Daoy (cell line): ENCODE results near the gene RALGAPA1. TPM values are rescaled to one million over a fixed set of nuclear protein-coding genes. Genes with fewer than 3 reads are reported as not detected.
A peak's percentile ranks its signal among the peaks of the same experiment; 100 is the strongest.
"Not testable (repeated sequence)": the region's sequence is repeated elsewhere in the genome, so short reads cannot be mapped to it uniquely, and the experiment has no call there.

ENCODE experiments used
- DNase-seq: peaks from one replicate; pipeline ENCODE4 v3.0.0-alpha.2; 2015; ENCODE audit warnings: low read depth
- total RNA-seq: library from RNA; depleted of rRNA; stranded (reverse); fragments of >200 nt; shearing (Covaris generic); gene quantifications from 2 replicates; pipeline ENCODE4 v1.2.3, GENCODE V29; 2014; rRNA removed

The RALGAPA1 gene
- 12.9 and 13.9 TPM in 2 replicates for total RNA-seq

GRCh38 chr14:35808638-35809563 lies at the start of gene RALGAPA1:
Gene RALGAPA1 (minus strand): TSS chr14:35809295. CDS start chr14:35808835, 460 bp downstream.
- peak; percentile 98 for DNase-seq

- peak; percentile 31 for DNase-seq
Measured at GRCh38 chr14:35858521-35859209, 49.6 kb upstream of the RALGAPA1 start.

- DNase-seq = no peak
Measured at GRCh38 chr14:35855876-35856481, 46.9 kb upstream of the RALGAPA1 start.

- no peak for DNase-seq
Measured at GRCh38 chr14:35854696-35855270, 45.7 kb upstream of the RALGAPA1 start.

GRCh38 chr14:35853225-35853624 lies 44.1 kb upstream of the RALGAPA1 start:
- DNase-seq = no peak

GRCh38 chr14:35851823-35852222 lies 42.7 kb upstream of the RALGAPA1 start:
- DNase-seq = no peak

GRCh38 chr14:35849122-35849521 lies 40.0 kb upstream of the RALGAPA1 start:
- DNase-seq = no peak

GRCh38 chr14:35847636-35848035 lies 38.5 kb upstream of the RALGAPA1 start:
- no peak for DNase-seq

GRCh38 chr14:35844494-35844893 lies 35.4 kb upstream of the RALGAPA1 start:
- DNase-seq = no peak

- DNase-seq = not testable (repeated sequence)
Measured at GRCh38 chr14:35842245-35842644, 33.1 kb upstream of the RALGAPA1 start.

- not testable (repeated sequence) for DNase-seq
Measured at GRCh38 chr14:35841704-35842103, 32.6 kb upstream of the RALGAPA1 start.

GRCh38 chr14:35835208-35835982 lies 26.3 kb upstream of the RALGAPA1 start:
- no peak for DNase-seq

- no peak for DNase-seq
Measured at GRCh38 chr14:35829449-35829848, 20.4 kb upstream of the RALGAPA1 start.

- DNase-seq = no peak
Measured at GRCh38 chr14:35827678-35828472, 18.8 kb upstream of the RALGAPA1 start.

- DNase-seq = no peak
Measured at GRCh38 chr14:35826952-35827416, 17.9 kb upstream of the RALGAPA1 start.

- DNase-seq = peak; percentile 100
Measured at GRCh38 chr14:35826218-35826951, 17.3 kb upstream of the RALGAPA1 start, which contains the start of gene BRMS1L. Gene BRMS1L (plus strand): TSS chr14:35826338. CDS start chr14:35826517, 179 bp downstream.

- DNase-seq = no peak
Measured at GRCh38 chr14:35825968-35826217, 16.8 kb upstream of the RALGAPA1 start.

GRCh38 chr14:35824446-35825165 lies 15.5 kb upstream of the RALGAPA1 start:
- not testable (repeated sequence) for DNase-seq

GRCh38 chr14:35822501-35822900 lies 13.4 kb upstream of the RALGAPA1 start:
- DNase-seq = no peak
